ENCODE data around the gene COPS6.

The COPS6 gene

DNA sequence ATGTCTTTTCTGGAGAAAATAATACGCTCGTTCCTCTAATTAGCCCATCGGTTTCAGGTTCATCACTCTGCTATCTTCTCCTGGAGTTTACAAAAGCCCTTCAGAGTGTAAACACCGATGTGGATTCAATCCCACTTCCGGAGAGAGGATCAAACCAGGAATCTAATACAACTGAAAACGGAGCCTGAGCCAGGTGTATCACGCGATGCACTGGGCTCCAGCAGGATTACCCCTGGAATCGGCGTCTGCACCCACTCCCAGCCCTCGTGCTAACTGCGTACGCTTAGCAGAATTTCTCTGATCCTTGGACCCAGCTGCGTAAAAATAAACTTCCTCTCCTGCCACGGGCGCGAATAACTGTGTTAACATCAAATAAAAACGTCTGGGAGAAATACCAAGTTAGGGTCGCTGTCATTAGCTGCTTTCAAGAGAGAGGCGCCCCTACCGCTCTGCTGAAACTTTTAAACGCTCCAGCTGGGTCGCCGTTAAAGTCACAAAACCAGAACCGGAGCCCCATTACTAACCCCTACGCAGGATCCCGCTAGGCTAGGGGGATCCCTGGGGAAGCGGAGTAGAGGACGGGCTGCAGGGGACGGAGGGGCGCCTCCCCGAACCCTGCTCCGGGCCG is 7.7 kb upstream of the COPS6 start:
- Histone ChIP-seq H3K4me3 (ENCODE audit: low read depth in 1 of 2, low read length in 2 of 2) (peak overlapping the region; percentile 94), H3K4me1 (ENCODE audit: control insufficient read depth in 1 of 2, insufficient read depth in 2 of 2, low read length in 2 of 2) (peaks cover 0 to 30% of the 10 kb centered on the region in 2 donors), H3K27ac (ENCODE audit: low read length) (peak overlapping the region; percentile 89), H3K9me3 (ENCODE audit: control insufficient read depth in 1 of 2, low read length in 2 of 2) (no peaks in the 10 kb centered on the region), H3K27me3 (ENCODE audit: low read depth, low read length) (no peaks in the 10 kb centered on the region), H3K36me3 (ENCODE audit: control insufficient read depth in 1 of 2, insufficient read depth in 2 of 2, low read length in 2 of 2) (peaks cover 8 to 21% of the 10 kb centered on the region in 2 donors)

DNA sequence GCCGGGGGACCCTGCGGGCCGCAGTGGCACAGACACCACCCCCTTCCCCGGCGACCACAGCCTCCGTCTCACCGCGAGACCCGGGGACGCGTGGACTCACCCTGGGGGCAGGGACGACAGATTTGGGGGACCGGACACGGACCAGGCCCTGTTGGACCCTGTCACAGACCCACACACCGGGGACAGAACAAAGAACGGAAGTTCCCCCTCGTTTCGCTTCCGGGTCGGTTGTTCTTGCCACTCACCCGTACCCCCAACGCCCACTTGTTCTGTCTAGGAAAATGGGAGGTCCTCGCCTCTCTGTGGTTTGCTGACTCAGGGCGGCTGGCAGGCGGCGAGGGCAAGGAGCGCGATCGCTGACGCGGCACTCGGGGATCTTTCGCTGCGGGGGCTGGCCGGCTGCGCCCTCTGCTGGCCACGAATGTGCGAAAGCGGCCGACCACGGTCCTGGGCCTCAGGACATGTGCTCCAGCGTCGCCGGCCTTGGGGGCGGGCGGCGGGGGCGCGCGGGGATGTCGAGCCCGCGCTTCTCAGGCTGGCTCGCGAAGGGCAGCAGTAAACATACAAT is 7.2 kb upstream of the COPS6 start, which contains the start of gene ZNF3:
Gene ZNF3 (minus strand): TSS at position 189 of the 568 bp plus-strand sequence. CDS start 4,366 bp downstream, outside the sequence.
- peaks cover 0 to 30% of the 10 kb centered on the region in 2 donors for H3K4me1 ChIP-seq (ENCODE audit: control insufficient read depth in 1 of 2, insufficient read depth in 2 of 2, low read length in 2 of 2)
- H3K4me3 ChIP-seq (ENCODE audit: low read depth in 1 of 2, low read length in 2 of 2): peak within 1 kb of the TSS; percentile 94
- H3K9me3 ChIP-seq (ENCODE audit: control insufficient read depth in 1 of 2, low read length in 2 of 2): no peaks in the 10 kb centered on the region
- H3K27ac ChIP-seq (ENCODE audit: low read length): peak within 1 kb of the TSS; percentile 89
- no peaks in the 10 kb centered on the region for H3K27me3 ChIP-seq (ENCODE audit: low read depth, low read length)
- H3K36me3 ChIP-seq (ENCODE audit: control insufficient read depth in 1 of 2, insufficient read depth in 2 of 2, low read length in 2 of 2): peaks cover 5 to 16% of the 10 kb centered on the region in 2 donors

DNA sequence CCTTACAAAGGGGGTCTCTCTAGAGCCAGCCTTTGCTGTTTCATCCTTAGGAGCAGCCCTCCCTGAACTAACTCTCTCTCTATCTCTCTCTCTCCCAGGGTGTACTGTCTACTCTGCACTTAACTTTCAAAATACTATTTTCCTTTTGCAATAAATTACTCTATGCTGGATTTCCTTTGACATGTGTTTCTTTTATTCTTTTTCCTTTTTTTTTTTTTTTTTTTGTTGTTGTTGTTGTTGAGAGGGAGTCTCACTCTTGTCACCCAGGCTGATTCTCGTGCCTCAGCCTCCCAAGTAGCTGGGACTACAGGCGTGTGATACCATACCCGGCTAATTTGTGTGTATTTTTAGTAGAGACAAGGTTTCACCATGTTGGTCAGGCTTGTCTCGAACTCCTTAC is 5.8 kb upstream of the COPS6 start:
- Histone ChIP-seq H3K27ac (ENCODE audit: low read length) (no peak overlapping the region), H3K9me3 (ENCODE audit: control insufficient read depth in 1 of 2, low read length in 2 of 2) (no peaks in the 10 kb centered on the region), H3K36me3 (ENCODE audit: control insufficient read depth in 1 of 2, insufficient read depth in 2 of 2, low read length in 2 of 2) (peaks cover 0 to 9% of the 10 kb centered on the region in 2 donors), H3K4me1 (ENCODE audit: control insufficient read depth in 1 of 2, insufficient read depth in 2 of 2, low read length in 2 of 2) (peaks cover 0 to 33% of the 10 kb centered on the region in 2 donors), H3K4me3 (ENCODE audit: low read depth in 1 of 2, low read length in 2 of 2) (no peak overlapping the region), H3K27me3 (ENCODE audit: low read depth, low read length) (no peaks in the 10 kb centered on the region)

DNA sequence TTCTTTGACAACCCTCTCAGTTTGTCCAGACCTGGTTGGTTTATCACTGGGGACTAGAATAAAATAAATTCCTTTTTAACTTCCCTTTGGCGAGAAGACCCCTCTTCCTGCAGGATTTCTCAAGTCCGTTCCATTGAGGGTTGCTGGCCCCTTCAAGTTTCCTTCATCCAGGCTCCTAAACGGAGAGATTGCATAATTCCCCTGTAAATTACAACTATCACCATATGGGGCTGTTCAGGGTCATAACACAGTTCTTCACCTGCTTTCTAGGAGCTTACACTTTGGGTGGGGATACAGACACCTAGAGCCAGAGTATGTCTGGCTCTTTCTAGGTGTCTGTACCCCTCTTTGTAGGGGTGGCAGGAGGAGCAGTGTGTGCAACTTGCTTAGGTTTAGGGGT is 3.3 kb upstream of the COPS6 start:
- Histone ChIP-seq H3K4me1 (ENCODE audit: control insufficient read depth in 1 of 2, insufficient read depth in 2 of 2, low read length in 2 of 2) (peaks cover 5 to 29% of the 10 kb centered on the region in 2 donors), H3K27ac (ENCODE audit: low read length) (no peak overlapping the region), H3K4me3 (ENCODE audit: low read depth in 1 of 2, low read length in 2 of 2) (no peak overlapping the region), H3K36me3 (ENCODE audit: control insufficient read depth in 1 of 2, insufficient read depth in 2 of 2, low read length in 2 of 2) (peaks cover 2 to 4% of the 10 kb centered on the region in 2 donors), H3K9me3 (ENCODE audit: control insufficient read depth in 1 of 2, low read length in 2 of 2) (no peaks in the 10 kb centered on the region), H3K27me3 (ENCODE audit: low read depth, low read length) (no peaks in the 10 kb centered on the region)

DNA sequence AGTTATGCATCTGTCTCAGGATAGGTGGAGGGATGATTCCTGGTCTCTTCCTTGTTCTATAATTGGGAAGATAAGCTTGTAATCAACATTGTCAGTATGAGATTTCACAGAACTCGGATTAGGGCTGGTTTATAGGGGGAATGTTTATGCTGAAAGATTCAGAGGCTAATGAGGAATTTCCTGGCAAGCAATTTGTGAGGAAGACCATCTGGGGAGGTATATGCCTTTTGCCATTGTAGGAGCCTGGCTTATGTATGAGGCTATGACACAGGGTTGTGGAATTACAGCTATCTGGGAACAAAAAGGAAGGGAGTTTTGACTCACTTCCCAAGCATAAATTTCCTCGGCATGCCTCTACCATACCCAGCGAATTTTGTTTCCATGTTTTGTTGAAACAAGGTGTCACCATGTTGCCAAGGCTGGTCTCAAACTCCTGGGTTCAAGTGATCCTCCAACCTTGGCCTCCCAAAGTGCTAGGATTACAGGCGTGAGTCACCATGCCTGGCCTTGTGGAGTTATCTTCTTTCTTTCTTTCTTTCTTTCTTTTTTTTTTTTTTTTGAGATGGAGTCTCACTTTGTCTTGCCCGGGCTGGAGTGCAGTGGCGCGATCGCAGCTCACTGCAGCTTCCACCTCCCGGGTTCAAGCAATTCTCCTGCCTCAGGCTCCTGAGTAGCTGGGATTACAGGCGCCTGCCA is 1.6 kb upstream of the COPS6 start:
- no peaks in the 10 kb centered on the region for H3K9me3 ChIP-seq (ENCODE audit: control insufficient read depth in 1 of 2, low read length in 2 of 2)
- H3K27ac ChIP-seq (ENCODE audit: low read length): no peak overlapping the region
- H3K27me3 ChIP-seq (ENCODE audit: low read depth, low read length): no peaks in the 10 kb centered on the region
- peaks cover 19 to 21% of the 10 kb centered on the region in 2 donors for H3K36me3 ChIP-seq (ENCODE audit: control insufficient read depth in 1 of 2, insufficient read depth in 2 of 2, low read length in 2 of 2)
- H3K4me3 ChIP-seq (ENCODE audit: low read depth in 1 of 2, low read length in 2 of 2): no peak overlapping the region
- H3K4me1 ChIP-seq (ENCODE audit: control insufficient read depth in 1 of 2, insufficient read depth in 2 of 2, low read length in 2 of 2): peaks cover 5 to 25% of the 10 kb centered on the region in 2 donors

DNA sequence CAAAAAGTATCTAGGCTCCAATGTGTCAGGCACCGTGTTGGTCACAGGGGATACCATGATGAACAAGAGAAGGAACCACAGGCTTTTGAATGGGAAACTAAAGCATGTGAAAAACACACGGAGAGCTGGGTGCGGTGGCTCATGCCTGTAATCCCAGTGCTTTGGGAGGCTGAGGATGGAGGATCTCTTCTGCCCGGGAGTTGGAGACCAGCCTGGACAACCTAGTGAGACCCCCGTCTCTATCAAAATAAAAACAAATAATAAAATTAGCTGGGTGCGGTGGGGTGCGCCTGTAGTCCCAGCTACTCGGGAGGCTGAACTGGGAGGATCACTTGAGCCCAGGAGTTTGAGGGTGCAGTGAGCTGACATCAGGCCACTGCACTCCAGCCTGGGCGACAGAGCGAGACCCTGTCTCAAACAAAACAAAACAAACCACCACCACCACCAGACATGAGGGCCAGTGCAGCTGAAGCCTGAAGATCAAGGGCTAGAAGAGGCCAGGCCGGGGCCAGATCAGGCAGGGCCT is 611 bp upstream of the COPS6 start:
- Histone ChIP-seq H3K27me3 (ENCODE audit: low read depth, low read length) (no peaks in the 10 kb centered on the region), H3K36me3 (ENCODE audit: control insufficient read depth in 1 of 2, insufficient read depth in 2 of 2, low read length in 2 of 2) (peaks cover 28 to 29% of the 10 kb centered on the region in 2 donors), H3K27ac (ENCODE audit: low read length) (peak overlapping the region; percentile 84), H3K4me1 (ENCODE audit: control insufficient read depth in 1 of 2, insufficient read depth in 2 of 2, low read length in 2 of 2) (peaks cover 5 to 15% of the 10 kb centered on the region in 2 donors), H3K9me3 (ENCODE audit: control insufficient read depth in 1 of 2, low read length in 2 of 2) (no peaks in the 10 kb centered on the region), H3K4me3 (ENCODE audit: low read depth in 1 of 2, low read length in 2 of 2) (peak overlapping the region; percentile 58 to 88)

DNA sequence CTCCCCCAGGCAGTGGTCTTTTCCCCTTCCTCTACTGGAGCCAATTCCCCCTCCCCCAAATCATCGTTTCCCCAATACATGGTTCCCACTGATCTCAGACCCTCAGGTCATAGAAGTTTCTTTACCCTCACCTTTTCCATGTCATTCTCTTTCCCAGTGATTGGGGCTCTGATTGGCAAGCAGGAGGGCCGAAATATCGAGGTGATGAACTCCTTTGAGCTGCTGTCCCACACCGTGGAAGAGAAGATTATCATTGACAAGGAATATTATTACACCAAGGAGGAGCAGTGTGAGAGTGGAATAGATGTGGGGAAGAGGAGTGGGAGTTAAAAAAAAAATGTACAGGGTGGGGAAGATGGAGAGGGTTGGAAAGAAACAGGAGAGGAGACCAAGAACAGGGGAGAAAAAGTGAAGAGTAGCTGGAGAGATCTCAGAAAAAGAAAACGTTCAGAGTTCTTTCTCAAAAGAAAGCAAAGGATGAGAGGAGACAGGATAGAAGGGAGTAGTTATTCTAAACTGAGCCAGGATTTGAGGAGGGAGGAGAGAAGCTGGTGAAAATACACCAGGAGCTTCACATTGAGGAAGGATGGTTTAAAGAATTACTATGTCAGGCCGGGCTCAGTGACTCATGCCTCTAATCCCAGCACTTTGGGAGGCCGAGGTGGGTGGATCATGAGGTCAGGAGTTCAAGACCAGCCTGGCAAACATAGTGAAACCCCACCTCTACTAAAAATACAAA is 858 bp downstream of the COPS6 start:
- Histone ChIP-seq H3K27ac (ENCODE audit: low read length) (peak overlapping the region; percentile 2), H3K9me3 (ENCODE audit: control insufficient read depth in 1 of 2, low read length in 2 of 2) (no peaks in the 10 kb centered on the region), H3K27me3 (ENCODE audit: low read depth, low read length) (no peaks in the 10 kb centered on the region), H3K4me3 (ENCODE audit: low read depth in 1 of 2, low read length in 2 of 2) (peak overlapping the region; percentile 86 to 88), H3K36me3 (ENCODE audit: control insufficient read depth in 1 of 2, insufficient read depth in 2 of 2, low read length in 2 of 2) (peaks cover 36 to 43% of the 10 kb centered on the region in 2 donors), H3K4me1 (ENCODE audit: control insufficient read depth in 1 of 2, insufficient read depth in 2 of 2, low read length in 2 of 2) (peaks cover 5 to 27% of the 10 kb centered on the region in 2 donors)

DNA sequence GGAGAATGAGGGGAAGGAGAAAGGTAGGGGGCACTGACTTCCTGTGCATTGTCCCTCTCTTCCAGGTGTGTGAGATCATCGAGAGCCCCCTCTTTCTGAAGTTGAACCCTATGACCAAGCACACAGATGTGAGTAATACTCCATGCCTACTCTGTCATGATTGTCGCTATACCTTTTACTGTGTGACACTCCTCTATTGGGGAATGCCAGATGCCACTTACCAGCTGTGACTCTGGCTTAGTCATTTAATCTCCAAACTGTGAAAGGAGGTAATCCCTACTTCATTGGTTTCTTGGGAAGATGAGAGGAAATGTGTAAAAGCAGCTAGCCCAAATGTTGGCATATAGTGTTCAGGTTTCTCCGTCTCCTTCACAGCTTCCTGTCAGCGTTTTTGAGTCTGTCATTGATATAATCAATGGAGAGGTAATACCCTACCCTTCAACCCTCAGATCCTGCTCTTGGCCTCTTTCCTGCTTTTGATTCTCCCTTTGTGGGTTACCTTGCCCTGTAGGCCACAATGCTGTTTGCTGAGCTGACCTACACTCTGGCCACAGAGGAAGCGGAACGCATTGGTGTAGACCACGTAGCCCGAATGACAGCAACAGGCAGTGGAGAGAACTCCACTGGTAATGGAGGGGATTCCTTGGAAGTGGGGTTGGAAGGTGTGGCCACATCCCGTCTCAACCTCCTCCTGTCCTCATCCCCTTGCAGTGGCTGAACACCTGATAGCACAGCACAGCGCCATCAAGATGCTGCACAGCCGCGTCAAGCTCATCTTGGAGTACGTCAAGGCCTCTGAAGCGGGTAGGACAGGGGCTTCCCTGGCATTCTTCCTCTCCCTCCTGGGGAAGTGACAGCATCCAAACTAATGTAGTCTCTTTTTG is 2.0 kb downstream of the COPS6 start:
- H3K27ac ChIP-seq (ENCODE audit: low read length): no peak overlapping the region
- no peak overlapping the region for H3K4me3 ChIP-seq (ENCODE audit: low read depth in 1 of 2, low read length in 2 of 2)
- H3K27me3 ChIP-seq (ENCODE audit: low read depth, low read length): no peaks in the 10 kb centered on the region
- peaks cover 5 to 27% of the 10 kb centered on the region in 2 donors for H3K4me1 ChIP-seq (ENCODE audit: control insufficient read depth in 1 of 2, insufficient read depth in 2 of 2, low read length in 2 of 2)
- H3K36me3 ChIP-seq (ENCODE audit: control insufficient read depth in 1 of 2, insufficient read depth in 2 of 2, low read length in 2 of 2): peaks cover 39 to 54% of the 10 kb centered on the region in 2 donors
- no peaks in the 10 kb centered on the region for H3K9me3 ChIP-seq (ENCODE audit: control insufficient read depth in 1 of 2, low read length in 2 of 2)

DNA sequence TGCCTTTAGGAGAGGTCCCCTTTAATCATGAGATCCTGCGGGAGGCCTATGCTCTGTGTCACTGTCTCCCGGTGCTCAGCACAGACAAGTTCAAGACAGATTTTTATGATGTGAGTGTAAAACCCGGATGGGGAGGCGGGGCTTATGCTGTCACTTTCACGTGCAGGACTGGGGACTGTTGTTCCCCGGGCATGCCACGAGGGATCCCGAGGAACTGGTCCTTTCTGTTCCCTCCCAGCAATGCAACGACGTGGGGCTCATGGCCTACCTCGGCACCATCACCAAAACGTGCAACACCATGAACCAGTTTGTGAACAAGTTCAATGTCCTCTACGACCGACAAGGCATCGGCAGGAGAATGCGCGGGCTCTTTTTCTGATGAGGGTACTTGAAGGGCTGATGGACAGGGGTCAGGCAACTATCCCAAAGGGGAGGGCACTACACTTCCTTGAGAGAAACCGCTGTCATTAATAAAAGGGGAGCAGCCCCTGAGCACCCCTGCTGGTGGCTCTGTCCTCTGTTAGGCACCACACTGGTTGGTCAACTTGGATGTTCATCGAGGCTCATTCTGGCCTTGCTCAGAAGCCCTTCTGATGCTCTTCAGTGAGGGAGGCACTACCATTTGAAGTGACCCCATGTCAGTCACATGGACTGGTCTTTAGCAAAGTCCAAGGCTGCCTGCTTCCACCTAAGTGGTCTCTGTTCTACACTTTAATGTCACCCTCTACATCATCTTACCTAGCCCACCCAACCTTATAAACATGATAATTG is 2.8 kb downstream of the COPS6 start:
- Histone ChIP-seq H3K27ac (ENCODE audit: low read length) (no peak overlapping the region), H3K36me3 (ENCODE audit: control insufficient read depth in 1 of 2, insufficient read depth in 2 of 2, low read length in 2 of 2) (peaks cover 46 to 62% of the 10 kb centered on the region in 2 donors), H3K4me3 (ENCODE audit: low read depth in 1 of 2, low read length in 2 of 2) (no peak overlapping the region), H3K4me1 (ENCODE audit: control insufficient read depth in 1 of 2, insufficient read depth in 2 of 2, low read length in 2 of 2) (peaks cover 5 to 27% of the 10 kb centered on the region in 2 donors), H3K9me3 (ENCODE audit: control insufficient read depth in 1 of 2, low read length in 2 of 2) (no peaks in the 10 kb centered on the region), H3K27me3 (ENCODE audit: low read depth, low read length) (no peaks in the 10 kb centered on the region)

DNA sequence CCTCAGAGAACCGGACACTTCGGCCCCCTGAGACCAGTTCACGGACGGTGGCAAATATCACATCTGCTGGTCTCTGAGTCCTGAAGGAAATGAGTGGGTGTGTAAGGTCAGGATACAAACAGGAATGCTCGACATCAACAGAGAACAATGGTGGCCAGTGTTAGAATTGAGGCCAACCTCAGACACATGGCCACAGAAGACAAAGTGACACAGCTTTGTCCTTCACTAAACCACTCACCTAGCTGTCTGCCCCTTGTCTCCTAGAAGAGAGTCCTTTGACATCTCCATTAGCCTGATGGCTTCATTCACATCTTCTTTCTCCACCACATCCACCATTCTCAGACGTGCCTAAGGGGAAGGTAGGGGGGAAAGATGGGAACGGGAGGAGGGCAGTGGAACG is 4.3 kb downstream of the COPS6 start:
- peaks cover 56 to 75% of the 10 kb centered on the region in 2 donors for H3K36me3 ChIP-seq (ENCODE audit: control insufficient read depth in 1 of 2, insufficient read depth in 2 of 2, low read length in 2 of 2)
- H3K4me1 ChIP-seq (ENCODE audit: control insufficient read depth in 1 of 2, insufficient read depth in 2 of 2, low read length in 2 of 2): peaks cover 5 to 24% of the 10 kb centered on the region in 2 donors
- no peak overlapping the region for H3K27ac ChIP-seq (ENCODE audit: low read length)
- H3K9me3 ChIP-seq (ENCODE audit: control insufficient read depth in 1 of 2, low read length in 2 of 2): no peaks in the 10 kb centered on the region
- H3K27me3 ChIP-seq (ENCODE audit: low read depth, low read length): no peaks in the 10 kb centered on the region
- no peak overlapping the region for H3K4me3 ChIP-seq (ENCODE audit: low read depth in 1 of 2, low read length in 2 of 2)
